HepG2 (cell line): Measurements from ENCODE around the gene MYCBP2. TPM values are rescaled to one million over a fixed set of nuclear protein-coding genes. Genes with fewer than 3 reads are reported as not detected.

Experiments used
- ATAC-seq: fragments of 200-7000 bp; cut with Tn5 transposase; 3 replicates; pipeline ENCODE4 v1.9.1; 2020; ENCODE audit warnings: mild to moderate bottlenecking, moderate library complexity
- BruUV-seq: library from RNA; stranded (reverse); fragments of 400-500 nt; replicated peaks from 2 replicates; lab custom pipeline; 2021; lab: Mats Ljungman, UMichigan
- CTCF ChIA-PET: fragments of 300-600 bp; formaldehyde crosslinking; extraction: SDS; loops from one replicate; lab custom pipeline; 2021; ENCODE audit warnings: low total read pairs, inconsistent platforms, low intra/inter-chr PET ratio; lab: Yijun Ruan, JAX
- POLR2A ChIA-PET: fragments of 350-600 bp; sonication (Branson Sonifier 250); formaldehyde crosslinking; loops from one replicate; lab custom pipeline; 2020; ENCODE audit warnings: antibody characterized with exemption, inconsistent platforms; lab: Yijun Ruan, JAX
- DNase-seq: peaks from one replicate; pipeline ENCODE4 v3.0.0-alpha.2; 2015; ENCODE audit warnings: low spot score
- FAIRE-seq: peaks from 3 replicates; lab custom pipeline; 2011; peaks lifted over from hg19 to GRCh38; lab: Jason Lieb, UNC
- H2AFZ ChIP-seq: one replicate; pipeline ENCODE4 v1.6.1; 2011; ENCODE audit warnings: low read length, inconsistent platforms
- H3K27ac ChIP-seq: fragments of 300-600 bp; 3 replicates; pipeline ENCODE4 v1.8.0; 2011; ENCODE audit warnings: mixed run types, mild to moderate bottlenecking, mixed read lengths, low read length, inconsistent platforms; ENCODE audit not compliant: insufficient read depth; ENCODE audit errors: extremely low read length
- H3K27me3 ChIP-seq, 2 experiments: fragments of 200-600 bp in 1 of 2; 2 replicates in 1 of 2; 3 replicates in 1 of 2; pipeline versions ENCODE4 v1.6.0 to v1.8.0; 2011; ENCODE audit warnings: low read length in 2 of 2, mild to moderate bottlenecking in 2 of 2, moderate library complexity in 2 of 2, inconsistent platforms in 1 of 2; ENCODE audit not compliant: insufficient read depth in 2 of 2, control insufficient read depth in 1 of 2
- H3K36me3 ChIP-seq, 2 experiments: fragments of 200-600 bp in 1 of 2; replicated peaks in 1 of 2; 2 replicates in 1 of 2; 3 replicates in 1 of 2; pipeline versions ENCODE4 v1.5.1 to v1.8.0; 2011; ENCODE audit warnings: low read length in 2 of 2, inconsistent platforms in 1 of 2; ENCODE audit not compliant: insufficient read depth in 2 of 2, control insufficient read depth in 1 of 2
- H3K4me1 ChIP-seq: 2 replicates; pipeline ENCODE4 v1.5.1; 2012; ENCODE audit warnings: low read length, inconsistent platforms; ENCODE audit not compliant: insufficient read depth
- H3K4me2 ChIP-seq: 2 replicates; pipeline ENCODE4 v1.6.0; 2011; ENCODE audit warnings: low read depth, low read length, inconsistent platforms
- H3K4me3 ChIP-seq, 3 experiments: fragments of 200-600 bp in 1 of 3; sonication (generic), shearing (Covaris generic) in 1 of 3; replicated peaks in 1 of 3; 2 replicates each; pipeline ENCODE4 v1.5.1; 2011 to 2016; ENCODE audit warnings: low read length in 3 of 3, inconsistent platforms in 2 of 3, low read depth in 2 of 3, mild to moderate bottlenecking in 2 of 3, control low read depth in 1 of 3, mixed read lengths in 1 of 3; ENCODE audit not compliant: insufficient read depth in 1 of 3
- H3K79me2 ChIP-seq: one replicate; pipeline ENCODE4 v1.6.1; 2011; ENCODE audit warnings: low read length, inconsistent platforms; ENCODE audit not compliant: insufficient read depth
- H3K9ac ChIP-seq: 2 replicates; pipeline ENCODE4 v1.6.0; 2011; ENCODE audit warnings: mild to moderate bottlenecking, low read depth, low read length, inconsistent platforms; ENCODE audit not compliant: insufficient read depth
- H3K9me3 ChIP-seq: 2 replicates; pipeline ENCODE4 v1.5.1; 2012; ENCODE audit warnings: mild to moderate bottlenecking, low read length
- H4K20me1 ChIP-seq: 2 replicates; pipeline ENCODE4 v1.6.0; 2011; ENCODE audit warnings: inconsistent platforms, mild to moderate bottlenecking, low read length, moderate library complexity; ENCODE audit not compliant: insufficient read depth
- ARID4A ChIP-seq: sonication (generic); formaldehyde crosslinking; IDR thresholded peaks from 2 replicates; pipeline ENCODE4 v1.5.0; 2020; ENCODE audit warnings: mild to moderate bottlenecking, missing genetic modification reagents, borderline replicate concordance
- HCFC1 ChIP-seq: fragments of 150-350 bp; IDR thresholded peaks from 2 replicates; pipeline ENCODE4 v1.6.1; 2014; ENCODE audit warnings: low read depth, low read length
- JDP2 ChIP-seq: sonication (generic); formaldehyde crosslinking; IDR thresholded peaks from 2 replicates; pipeline ENCODE4 v1.8.1; 2022; ENCODE audit warnings: missing genetic modification reagents, borderline replicate concordance
- MAFF ChIP-seq: IDR thresholded peaks from 2 replicates; pipeline ENCODE4 v1.6.1; 2011; ENCODE audit warnings: low read depth, low read length, improper control_type of control experiment
- MAFK ChIP-seq, 2 experiments: IDR thresholded peaks in 1 of 2; conservative IDR thresholded peaks in 1 of 2; 2 replicates each; pipeline ENCODE4 v1.6.1; 2011; ENCODE audit warnings: improper control_type of control experiment in 2 of 2, low read length in 2 of 2
- THYN1 ChIP-seq: sonication (generic); formaldehyde crosslinking; IDR thresholded peaks from 2 replicates; pipeline ENCODE4 v1.8.1; 2023; ENCODE audit warnings: low read depth, mild to moderate bottlenecking, moderate library complexity, missing genetic modification reagents, borderline replicate concordance
- ZNF841 ChIP-seq: sonication (generic); formaldehyde crosslinking; IDR thresholded peaks from 2 replicates; pipeline ENCODE4 v1.8.1; 2023; ENCODE audit warnings: missing genetic modification reagents, borderline replicate concordance
- WGBS: methylation state at CpG from one replicate; pipeline ENCODE4 v1.1.6; 2017; ENCODE audit warnings: low lambda C conversion rate; 5-methylcytosine and 5-hydroxymethylcytosine counted together
- in situ Hi-C: cut with HindIII; loops from 2 replicates; pipeline ENCODE4 v1.10.0; 2017; ENCODE audit warnings: low pct_unique_long_range_greater_than_20kb; ENCODE audit not compliant: extremely low pct_ligation_motif_present
- intact Hi-C: fragments of 100-400 bp; cut with micrococcal nuclease; formaldehyde crosslinking; loops from one replicate; pipeline ENCODE4 v1.10.0; 2022; ENCODE audit not compliant: unreplicated experiment
- polyA plus RNA-seq, 8 experiments: library from polyadenylated mRNA; depleted of rRNA in 3 of 8; stranded (reverse) in 7 of 8; unstranded in 1 of 8; fragments of >200 nt; fragmentation: Illumina TruSeq in 4 of 8; extraction: Trizol in 4 of 8; gene quantifications; 2 replicates each; pipeline versions ENCODE4 v1.2.1 to v1.2.3, GENCODE V29; 2011 to 2016; ENCODE audit warnings: low read depth in 4 of 8, missing spikeins in 1 of 8, mixed read lengths in 1 of 8; ENCODE audit not compliant: insufficient read depth in 1 of 8
- total RNA-seq, 5 experiments: library from RNA; depleted of rRNA; stranded (reverse); fragments of >200 nt; fragmentation: Illumina TruSeq; extraction: Trizol; gene quantifications; 2 replicates each; pipeline ENCODE4 v1.2.3, GENCODE V29; 2016; ENCODE audit warnings: low read depth in 1 of 5
- TF ChIP-seq, protein P1 (sequence below): sonication (generic); formaldehyde crosslinking; IDR thresholded peaks from 2 replicates; pipeline ENCODE4 v1.4.0; 2020; ENCODE audit warnings: mild to moderate bottlenecking, missing genetic modification reagents, borderline replicate concordance

MYCBP2 gene
- total and polyA plus RNA-seq, 2 of the 13 experiments (the other 11 are each of a cell fraction or from before 2014, with no cell fraction given) = 16.3 to 35.3 TPM

GRCh38 chr13:77262198-77262597 lies 64.7 kb downstream of the MYCBP2 start:
- Histone ChIP-seq H3K9me3 (no peaks in the 10 kb centered on the region), H3K36me3 (no peaks in the 10 kb centered on the region; a peak in 3 of 5 replicates), H3K79me2 (no peaks in the 10 kb centered on the region), H3K9ac (no peak overlapping the region), H3K4me2 (no peak overlapping the region), H2AFZ (no peak overlapping the region), H4K20me1 (no peaks in the 10 kb centered on the region), H3K4me1 (no peaks in the 10 kb centered on the region), H3K27ac (no peak overlapping the region), H3K4me3 (no peak overlapping the region), H3K27me3 (no peaks in the 10 kb centered on the region)
- no TSS peak for BruUV-seq
- CTCF ChIA-PET = no interaction called here
- FAIRE-seq = no peak
- in situ Hi-C loops (no loop called here), intact Hi-C loops (no loop called here)
- POLR2A ChIA-PET = no interaction called here
- 99% methylated on average over 2 of the region's 2 CpGs for WGBS
- no peak for ATAC-seq
- DNase-seq = no peak
- TF ChIP-seq MAFF = peak; percentile 88
- TF ChIP-seq HCFC1 = no peak
- peak; percentile 85 to 92 for TF ChIP-seq MAFK (conservative IDR thresholded peaks at IDR 0.05 in 1 of 2, IDR thresholded peaks at IDR 0.05 in 1 of 2; ENCODE audit: low read length in 2 of 2)
- no peak for TF ChIP-seq JDP2 (CRISPR knock-in tag)
- no peak for TF ChIP-seq ARID4A (CRISPR knock-in tag)
- no peak for TF ChIP-seq THYN1 (CRISPR knock-in tag)
- TF ChIP-seq ZNF841 (CRISPR knock-in tag) = no peak
- TF ChIP-seq, protein P1, sequence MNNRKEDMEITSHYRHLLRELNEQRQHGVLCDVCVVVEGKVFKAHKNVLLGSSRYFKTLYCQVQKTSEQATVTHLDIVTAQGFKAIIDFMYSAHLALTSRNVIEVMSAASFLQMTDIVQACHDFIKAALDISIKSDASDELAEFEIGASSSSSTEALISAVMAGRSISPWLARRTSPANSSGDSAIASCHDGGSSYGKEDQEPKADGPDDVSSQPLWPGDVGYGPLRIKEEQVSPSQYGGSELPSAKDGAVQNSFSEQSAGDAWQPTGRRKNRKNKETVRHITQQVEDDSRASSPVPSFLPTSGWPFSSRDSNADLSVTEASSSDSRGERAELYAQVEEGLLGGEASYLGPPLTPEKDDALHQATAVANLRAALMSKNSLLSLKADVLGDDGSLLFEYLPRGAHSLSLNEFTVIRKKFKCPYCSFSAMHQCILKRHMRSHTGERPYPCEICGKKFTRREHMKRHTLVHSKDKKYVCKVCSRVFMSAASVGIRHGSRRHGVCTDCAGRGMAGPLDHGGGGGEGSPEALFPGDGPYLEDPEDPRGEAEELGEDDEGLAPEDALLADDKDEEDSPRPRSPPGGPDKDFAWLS (CRISPR knock-in tag) = no peak
